NOMO-1 treated with dmso at 0.1 percent for 144 hours (cell line): ENCODE data around the gene C3orf20.
"Not testable (repeated sequence)": the region's sequence is repeated elsewhere in the genome, so short reads cannot be mapped to it uniquely, and the experiment has no call there.

Experiments
- DNase-seq: peaks from one replicate; lab custom pipeline; 2025; ENCODE audit not compliant: unreplicated experiment; lab: John Stamatoyannopoulos, UW

Gene C3orf20

GRCh38 chr3:14752979-14753378 is 78.0 kb downstream of the C3orf20 start:
- not testable (repeated sequence) for DNase-seq

GRCh38 chr3:14757153-14757700 is 82.3 kb downstream of the C3orf20 start:
- no peak for DNase-seq

- no peak for DNase-seq
These were observed 83.4 kb downstream of the C3orf20 start for GRCh38 chr3:14758297-14758696.

- DNase-seq, result no peak
These were observed 84.0 kb downstream of the C3orf20 start for GRCh38 chr3:14758959-14759358.

GRCh38 chr3:14760185-14760584 is 85.2 kb downstream of the C3orf20 start:
- no peak for DNase-seq

- DNase-seq, result no peak
These were observed 86.3 kb downstream of the C3orf20 start for GRCh38 chr3:14761121-14761672.

- DNase-seq, result no peak
These were observed 86.9 kb downstream of the C3orf20 start for GRCh38 chr3:14761866-14762265.

GRCh38 chr3:14762701-14763100 is 87.8 kb downstream of the C3orf20 start:
- no peak for DNase-seq

- DNase-seq, result no peak
These were observed 89.6 kb downstream of the C3orf20 start for GRCh38 chr3:14764331-14765059.

- no peak for DNase-seq
These were observed 90.1 kb downstream of the C3orf20 start for GRCh38 chr3:14765060-14765400.

GRCh38 chr3:14765576-14766427 is 90.9 kb downstream of the C3orf20 start:
- no peak for DNase-seq

- no peak for DNase-seq
These were observed 91.7 kb downstream of the C3orf20 start for GRCh38 chr3:14766428-14767244.

- no peak for DNase-seq
These were observed 92.5 kb downstream of the C3orf20 start for GRCh38 chr3:14767245-14768051.

- DNase-seq, result no peak
These were observed 93.3 kb downstream of the C3orf20 start for GRCh38 chr3:14768182-14768790.

- no peak for DNase-seq
These were observed 93.9 kb downstream of the C3orf20 start for GRCh38 chr3:14768881-14769280.

GRCh38 chr3:14769544-14770325 is 94.8 kb downstream of the C3orf20 start:
- DNase-seq, result no peak

GRCh38 chr3:14770591-14770990 is 95.7 kb downstream of the C3orf20 start:
- no peak for DNase-seq

GRCh38 chr3:14771593-14772497 is 96.9 kb downstream of the C3orf20 start:
- DNase-seq, result no peak
